HS-27A (cell line): Measurements from ENCODE around the gene LAMA2.

Experiments
- DNase-seq: peaks from one replicate; pipeline ENCODE4 v3.0.0-alpha.2; 2012; ENCODE audit warnings: low read depth, missing footprints

The LAMA2 gene

GRCh38 chr6:129210684-129211083 lies 327.7 kb downstream of the LAMA2 start:
- no peak for DNase-seq

- DNase-seq: no peak
These were observed 328.7 kb downstream of the LAMA2 start for GRCh38 chr6:129211626-129212025.

- no peak for DNase-seq
These were observed 329.1 kb downstream of the LAMA2 start for GRCh38 chr6:129212081-129212480.

- DNase-seq: no peak
These were observed 332.3 kb downstream of the LAMA2 start for GRCh38 chr6:129215246-129215645.

GRCh38 chr6:129215916-129216520 lies 333.1 kb downstream of the LAMA2 start:
- DNase-seq: no peak

- DNase-seq: no peak
These were observed 334.8 kb downstream of the LAMA2 start for GRCh38 chr6:129217701-129218100.

GRCh38 chr6:129233458-129234134 lies 350.7 kb downstream of the LAMA2 start:
- no peak for DNase-seq

GRCh38 chr6:129235167-129236000 lies 352.4 kb downstream of the LAMA2 start:
- no peak for DNase-seq

- no peak for DNase-seq
These were observed 353.1 kb downstream of the LAMA2 start for GRCh38 chr6:129236001-129236517.

GRCh38 chr6:129238991-129239390 lies 356.1 kb downstream of the LAMA2 start:
- DNase-seq: no peak

- DNase-seq: no peak
These were observed 357.0 kb downstream of the LAMA2 start for GRCh38 chr6:129239825-129240491.

GRCh38 chr6:129240492-129240853 lies 357.5 kb downstream of the LAMA2 start:
- no peak for DNase-seq

GRCh38 chr6:129242546-129242945 lies 359.6 kb downstream of the LAMA2 start:
- DNase-seq: no peak

GRCh38 chr6:129243377-129243776 lies 360.4 kb downstream of the LAMA2 start:
- no peak for DNase-seq

GRCh38 chr6:129248946-129249345 lies 366.0 kb downstream of the LAMA2 start:
- DNase-seq: no peak

- DNase-seq: peak; percentile 51
These were observed 368.9 kb downstream of the LAMA2 start for GRCh38 chr6:129251669-129252376.

GRCh38 chr6:129252377-129253071 lies 369.6 kb downstream of the LAMA2 start:
- no peak for DNase-seq

- no peak for DNase-seq
These were observed 370.3 kb downstream of the LAMA2 start for GRCh38 chr6:129253242-129253641.

- no peak for DNase-seq
These were observed 370.8 kb downstream of the LAMA2 start for GRCh38 chr6:129253727-129254126.

- DNase-seq: no peak
These were observed 374.3 kb downstream of the LAMA2 start for GRCh38 chr6:129257196-129257595.

- DNase-seq: no peak
These were observed 379.7 kb downstream of the LAMA2 start for GRCh38 chr6:129262661-129263060.
